ENCODE data around the gene ZNF385B.
A peak's percentile ranks its signal among the peaks of the same experiment; 100 is the strongest.
"Not testable (repeated sequence)": the region's sequence is repeated elsewhere in the genome, so short reads cannot be mapped to it uniquely, and the experiment has no call there.

ZNF385B gene

DNA sequence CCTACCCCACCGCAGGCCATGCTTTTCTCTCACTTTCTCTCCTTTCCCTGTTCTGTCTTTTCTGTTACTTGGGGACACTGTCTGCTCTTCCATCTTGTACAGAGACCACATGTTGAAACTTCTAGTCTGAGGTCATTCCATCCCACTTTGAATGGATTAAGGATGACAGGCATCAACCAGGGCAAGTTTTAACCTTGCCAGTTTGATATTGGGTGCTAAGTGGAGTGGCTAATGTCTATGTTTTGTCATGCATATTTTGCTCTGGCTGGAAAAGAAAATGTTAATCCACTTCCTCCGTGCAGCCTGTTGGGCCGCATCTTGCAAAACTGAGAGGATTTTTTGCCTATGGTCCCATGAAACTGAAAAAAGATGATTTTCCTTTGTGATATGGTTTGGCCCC lies 391.3 kb downstream of the ZNF385B start:
- no peak for ATAC-seq

DNA sequence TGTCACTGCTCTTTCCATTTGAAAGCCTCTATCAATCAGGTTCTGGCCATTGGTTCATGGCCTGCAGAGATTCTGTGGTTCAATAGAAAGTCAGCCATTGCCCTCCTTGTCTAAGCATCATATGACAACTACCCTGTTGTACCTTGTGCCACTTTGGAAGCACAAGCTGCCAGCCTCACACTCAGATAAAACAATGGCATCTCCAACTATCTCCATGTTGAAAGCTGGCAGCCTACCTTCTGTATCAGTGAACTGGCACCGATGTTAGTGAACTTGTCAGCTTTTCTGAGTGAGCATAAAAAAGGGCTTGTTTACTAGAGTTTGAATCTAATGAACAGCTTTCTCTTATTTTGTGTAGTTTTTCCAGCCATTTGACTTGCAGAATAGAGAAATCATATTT lies 393.5 kb downstream of the ZNF385B start:
- no peak for ATAC-seq

DNA sequence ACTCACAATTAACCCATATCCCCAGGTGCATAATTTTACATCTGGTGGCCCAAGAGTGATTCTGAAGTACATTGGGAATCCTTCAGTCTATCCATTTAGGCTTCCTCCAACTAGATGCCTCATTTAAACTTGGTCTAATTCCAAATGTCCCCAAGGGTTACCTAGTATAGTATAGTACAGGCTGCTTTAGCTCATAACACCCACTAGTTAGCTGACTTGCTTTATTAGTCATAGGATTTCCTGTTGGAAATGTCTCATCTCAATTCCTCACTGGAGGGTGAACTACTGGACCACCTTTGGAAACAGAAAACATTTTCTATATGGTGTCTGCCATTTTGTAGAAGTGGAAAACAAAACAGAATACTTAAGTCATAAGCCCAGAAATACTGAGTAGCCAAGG lies 394.3 kb downstream of the ZNF385B start:
- no peak for ATAC-seq

DNA sequence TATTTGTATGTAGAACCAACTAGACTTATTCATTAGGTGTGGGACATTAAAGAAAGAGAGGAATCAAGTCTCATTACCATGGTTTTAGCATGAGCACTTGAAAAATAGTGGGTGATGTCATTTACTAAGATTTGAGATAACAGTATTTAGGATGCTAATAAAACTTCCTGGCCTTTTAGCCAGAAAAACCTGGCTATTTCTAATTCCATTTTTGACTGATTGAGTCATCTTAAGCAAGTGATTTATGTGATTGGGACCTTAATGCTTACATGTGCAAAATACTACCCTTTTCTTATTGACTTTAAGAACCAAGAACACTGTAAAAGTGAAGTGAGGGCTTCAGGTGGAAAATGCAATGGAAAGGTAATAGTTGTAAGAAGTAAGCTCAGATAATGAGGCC lies 400.0 kb downstream of the ZNF385B start:
- ATAC-seq: no peak

DNA sequence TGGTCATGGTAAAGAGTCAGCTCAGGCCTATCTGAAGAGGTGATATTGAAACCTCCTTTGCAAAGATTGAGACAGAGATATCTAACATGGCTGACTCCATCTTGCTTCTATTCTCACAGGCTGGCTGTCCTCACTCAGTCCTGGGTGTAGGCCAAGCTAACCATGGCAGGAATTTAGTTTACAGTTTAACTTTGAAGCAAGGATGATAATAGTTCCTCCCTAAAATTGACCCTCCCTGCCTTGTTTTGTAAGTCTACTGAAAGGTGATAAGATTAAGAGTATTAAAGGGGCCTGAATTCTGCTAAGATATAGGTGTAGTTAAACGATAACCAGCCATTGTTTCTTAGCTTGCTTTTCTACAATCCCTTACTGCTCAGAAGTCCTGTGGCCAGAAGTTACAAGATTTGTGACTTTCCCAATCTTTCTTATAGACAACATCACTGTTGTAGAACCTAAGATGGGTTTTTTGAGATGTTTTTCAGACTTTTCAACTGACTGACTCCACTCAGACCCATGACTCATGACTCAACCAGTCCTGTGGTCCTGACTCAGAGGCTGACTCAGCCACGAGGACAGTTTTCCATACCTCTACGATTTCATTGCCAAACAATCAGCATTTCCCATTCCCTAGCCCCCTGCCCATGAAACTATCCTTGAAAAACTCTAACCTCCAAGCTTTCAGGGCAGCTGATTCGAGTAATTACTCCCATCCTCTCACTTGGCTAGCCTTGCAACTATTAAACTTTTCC lies 401.1 kb downstream of the ZNF385B start:
- ATAC-seq: peak; percentile 72 to 79

DNA sequence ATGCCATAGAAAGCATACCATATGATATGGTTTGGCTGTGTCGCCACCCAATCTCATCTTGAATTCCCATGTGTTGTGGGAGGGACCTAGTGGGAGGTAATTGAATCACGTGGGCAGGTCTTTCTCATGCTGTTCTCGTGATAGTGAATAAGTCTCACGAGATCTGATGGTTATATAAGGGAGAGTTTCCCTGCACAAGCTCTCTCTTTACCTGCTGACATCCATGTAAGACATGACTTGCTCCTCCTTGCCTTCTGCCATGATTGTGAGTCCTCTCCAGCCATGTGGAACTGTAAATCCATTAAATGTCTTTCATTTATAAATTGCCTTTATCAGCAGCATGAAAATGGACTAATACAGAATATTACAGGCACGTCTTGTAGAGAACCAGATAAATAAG lies 403.3 kb downstream of the ZNF385B start:
- not testable (repeated sequence) for ATAC-seq

DNA sequence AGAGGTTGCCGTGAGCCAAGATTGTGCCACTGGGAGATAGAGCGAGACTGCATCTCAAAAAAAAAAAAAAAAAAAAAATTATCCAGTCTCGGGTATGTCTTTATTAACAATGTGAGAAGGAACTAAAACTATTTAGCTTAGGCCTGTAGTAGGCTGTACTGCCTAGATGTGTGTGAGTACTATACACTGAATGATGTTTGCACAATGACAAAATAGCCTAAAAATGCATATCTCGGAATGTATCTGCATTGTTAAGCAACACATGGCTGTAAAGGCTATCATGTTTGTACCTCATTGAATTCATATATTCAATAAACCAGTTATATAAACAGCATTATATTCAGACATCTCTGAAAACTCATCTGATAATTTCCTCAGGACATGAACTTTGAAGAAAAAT lies 405.6 kb downstream of the ZNF385B start:
- ATAC-seq: no peak

DNA sequence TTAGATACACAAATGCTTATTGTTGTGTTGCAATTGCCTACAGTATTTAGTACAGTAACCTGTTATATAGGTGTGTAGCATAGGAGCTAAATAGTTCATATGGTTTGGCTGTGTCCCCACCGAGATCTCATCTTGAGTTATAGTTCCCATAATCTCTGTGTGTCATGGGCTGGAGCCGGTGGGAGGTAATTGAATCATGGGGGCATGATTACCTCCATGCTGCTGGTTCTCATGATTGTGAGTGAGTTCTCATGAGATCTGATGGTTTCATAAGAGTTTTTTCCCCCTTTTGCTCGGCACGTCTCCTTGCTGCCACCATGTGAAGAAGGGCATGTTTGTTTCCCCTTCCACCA lies 406.3 kb downstream of the ZNF385B start:
- no peak for ATAC-seq

DNA sequence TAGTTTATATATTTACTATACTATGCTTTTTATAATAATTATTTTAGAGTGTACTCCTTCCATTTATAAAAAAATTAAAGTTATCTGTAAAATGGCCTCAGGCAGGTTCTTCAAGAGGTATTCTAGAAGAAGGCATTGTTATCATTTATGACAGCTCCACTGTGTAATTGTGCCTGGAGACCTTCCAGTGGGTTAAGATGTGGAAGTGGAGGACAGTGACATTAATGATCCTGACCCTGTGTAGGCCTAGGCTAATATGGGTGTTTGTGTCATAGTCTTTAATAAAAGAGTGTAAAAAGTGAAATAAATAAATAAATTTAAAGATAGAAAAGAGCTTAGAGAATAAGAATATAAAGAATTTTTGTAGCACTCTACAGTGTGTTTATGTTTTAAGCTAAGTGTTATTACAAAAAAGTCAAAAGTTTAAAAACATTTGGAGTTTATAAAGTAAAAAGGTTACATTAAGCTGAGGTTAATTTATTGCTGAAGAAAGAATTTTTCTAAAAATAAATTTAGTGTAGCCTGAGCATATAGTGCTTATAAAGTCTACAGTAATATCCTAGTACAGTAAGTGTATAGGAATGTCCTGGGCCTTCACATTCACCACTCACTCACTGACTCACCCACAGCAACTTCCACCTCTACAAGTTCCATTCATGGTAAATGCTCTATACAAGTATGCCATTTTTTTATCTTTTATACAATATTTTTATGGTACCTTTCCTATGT lies 406.8 kb downstream of the ZNF385B start:
- no peak for ATAC-seq

DNA sequence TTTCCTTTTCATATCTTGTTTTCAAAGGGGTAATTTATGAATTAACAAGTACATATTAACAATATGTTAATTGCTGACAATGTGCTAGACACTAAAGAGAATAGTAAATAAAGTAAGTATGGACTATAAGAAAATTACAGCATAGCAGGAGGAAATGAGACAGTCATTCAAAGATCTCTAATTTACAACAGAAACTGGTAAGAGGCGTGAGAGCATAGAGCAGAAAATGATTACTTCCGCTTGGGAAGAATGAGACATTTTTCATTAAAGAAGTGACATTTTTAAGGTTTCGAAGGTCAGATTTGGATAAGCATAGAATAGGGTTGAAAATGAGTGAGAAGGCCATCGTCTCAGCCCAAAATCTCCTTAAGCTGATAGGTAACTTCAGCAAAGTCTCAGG lies 412.4 kb downstream of the ZNF385B start:
- no peak for ATAC-seq

DNA sequence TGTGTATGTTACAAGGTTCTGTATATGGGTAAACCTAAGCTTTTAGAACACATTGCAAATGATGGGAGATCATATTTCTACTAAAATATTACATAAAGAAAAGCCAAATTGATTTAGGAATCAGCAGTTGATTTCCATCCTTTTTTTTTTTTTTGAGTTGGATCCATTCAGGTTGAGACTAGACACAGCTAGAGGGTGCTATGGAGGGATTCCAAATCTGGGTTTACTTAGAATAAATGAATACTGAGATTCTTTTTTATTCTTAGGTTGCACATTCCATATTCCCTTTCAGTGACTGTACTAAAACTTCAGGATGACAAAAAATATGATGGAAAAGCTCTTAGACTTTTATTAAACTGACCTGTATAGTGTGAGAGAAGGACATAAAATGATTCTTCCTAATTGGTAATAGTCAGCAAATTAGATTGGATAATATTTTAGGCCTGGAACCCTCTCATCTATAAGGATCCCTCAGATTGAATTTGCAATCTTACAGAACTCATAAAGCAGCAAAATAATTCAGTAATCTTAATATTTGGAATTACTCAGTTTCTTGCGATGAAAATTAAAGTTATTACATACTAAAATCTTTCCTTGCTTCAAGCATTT lies 413.5 kb downstream of the ZNF385B start:
- no peak for ATAC-seq

DNA sequence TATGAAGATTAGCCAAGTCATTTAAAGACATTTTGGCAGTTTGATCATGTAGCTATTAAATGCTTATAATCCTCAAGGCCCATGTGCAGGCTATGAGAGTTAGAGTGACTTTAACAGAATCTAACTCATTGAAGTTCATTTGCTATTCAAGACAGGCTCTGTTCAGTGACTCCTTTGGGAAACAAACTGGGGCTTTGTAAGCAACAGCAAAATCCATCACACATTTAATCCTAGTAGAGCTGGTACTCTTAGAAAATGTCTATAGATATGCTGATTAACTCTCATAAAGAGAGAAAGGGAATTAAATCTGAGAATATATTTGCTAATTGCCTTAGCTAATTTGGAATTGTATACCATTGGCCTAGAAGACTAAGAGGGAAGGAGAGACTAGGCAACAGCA lies 414.0 kb downstream of the ZNF385B start:
- ATAC-seq: no peak

DNA sequence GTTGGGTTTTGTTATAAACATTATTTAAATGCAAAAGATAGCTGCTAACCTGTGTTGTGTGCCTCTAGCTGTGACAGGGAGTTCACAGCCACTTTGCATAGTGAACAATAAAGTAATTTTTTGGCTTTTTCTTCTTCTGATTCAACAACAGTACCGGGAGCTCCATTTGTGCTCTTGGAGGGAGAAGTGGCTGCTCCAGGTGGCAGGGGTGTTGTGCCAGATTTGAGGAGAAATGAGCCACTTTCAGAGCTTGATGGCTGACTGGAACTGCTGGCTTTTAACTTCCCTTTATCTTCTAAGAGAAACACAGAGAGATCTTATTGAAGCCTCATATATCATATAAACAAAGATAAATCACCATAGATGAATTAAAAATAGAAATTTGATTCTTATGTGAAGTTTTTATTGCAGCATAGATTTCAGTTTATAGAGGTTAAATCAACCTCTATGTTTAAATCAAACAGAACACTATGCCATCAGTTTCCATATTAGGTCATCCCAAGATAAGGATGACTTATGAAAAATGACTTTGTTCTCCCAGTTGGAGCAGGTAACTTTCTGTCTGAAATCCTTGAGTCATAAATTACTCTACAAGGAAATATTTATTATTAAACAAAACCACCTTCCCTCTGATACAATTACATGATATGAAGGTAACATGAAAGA lies 414.8 kb downstream of the ZNF385B start:
- no peak for ATAC-seq

DNA sequence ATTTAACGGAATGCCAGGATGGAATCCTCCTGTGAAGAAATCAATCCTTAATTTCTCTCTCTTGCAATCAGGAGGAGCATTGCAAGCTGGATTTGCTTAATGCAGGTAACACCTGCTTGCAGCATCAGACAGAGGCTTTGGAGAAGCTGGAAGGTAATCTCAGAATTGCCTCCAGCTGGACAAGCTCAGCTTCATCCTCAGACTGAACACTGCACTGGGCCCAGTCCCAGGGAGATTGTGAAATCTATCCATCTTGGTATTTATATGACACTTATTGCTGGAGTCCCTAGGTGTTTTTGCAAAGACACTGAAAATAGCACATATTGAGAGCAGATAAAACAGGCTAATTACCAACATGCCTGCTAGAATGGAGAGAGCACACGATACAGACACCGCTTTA lies 417.4 kb downstream of the ZNF385B start:
- no peak for ATAC-seq

DNA sequence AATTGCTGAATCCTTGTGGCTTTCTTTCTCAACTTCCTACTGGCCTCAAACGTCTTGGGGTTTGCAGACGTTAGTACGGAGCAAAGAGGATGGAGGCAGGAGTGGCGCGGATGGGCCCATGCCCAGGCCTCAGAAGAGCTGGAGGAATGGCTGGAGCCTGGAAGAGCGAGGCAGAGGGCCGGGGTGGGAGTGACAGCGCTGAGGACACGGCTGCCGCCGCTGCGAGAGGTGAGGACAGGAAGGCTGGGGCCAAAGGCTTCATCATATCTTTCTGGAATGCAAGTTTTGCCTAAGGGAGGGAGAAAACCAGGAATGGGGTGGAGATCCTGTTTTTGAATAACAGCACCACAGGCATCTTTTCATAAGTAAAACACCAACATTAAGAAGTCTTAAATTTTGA lies 418.2 kb downstream of the ZNF385B start:
- no peak for ATAC-seq

DNA sequence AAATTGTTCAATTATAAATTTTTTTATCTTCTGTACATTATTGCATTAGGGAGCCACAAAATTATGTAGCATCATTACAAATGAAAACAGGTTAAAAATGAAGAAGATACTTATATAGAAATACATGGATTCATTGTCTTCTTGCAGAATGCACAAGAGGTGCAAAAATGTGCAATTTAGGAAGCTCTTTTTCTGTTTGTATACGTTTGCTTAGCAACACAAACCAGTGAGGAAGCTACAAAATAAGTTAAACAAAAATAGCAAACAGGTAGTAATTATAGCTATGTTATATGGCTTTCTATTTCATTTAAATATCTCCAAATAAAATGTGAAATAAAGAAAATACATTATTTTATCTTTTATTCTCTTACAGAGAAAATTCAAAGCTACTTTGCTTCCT lies 419.2 kb downstream of the ZNF385B start:
- ATAC-seq: no peak

DNA sequence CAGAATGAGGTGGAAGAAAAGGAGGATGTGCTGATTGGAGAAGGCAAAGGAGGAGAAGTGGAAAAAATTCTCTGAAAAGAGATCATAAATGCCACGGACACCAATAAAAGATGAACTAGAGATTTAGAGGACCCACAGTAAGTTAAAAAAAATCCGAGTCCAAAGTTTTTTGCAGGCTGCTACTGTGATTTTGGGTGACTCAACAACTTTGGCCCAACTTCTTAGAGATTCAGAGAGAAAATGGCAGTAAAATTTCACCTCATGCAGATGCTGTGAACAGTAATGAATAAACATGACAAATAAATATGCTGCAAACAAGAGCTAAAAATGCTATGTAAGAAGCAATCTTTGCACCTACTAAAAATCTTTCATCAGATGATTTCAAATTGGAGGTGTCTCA lies 419.9 kb downstream of the ZNF385B start:
- no peak for ATAC-seq

DNA sequence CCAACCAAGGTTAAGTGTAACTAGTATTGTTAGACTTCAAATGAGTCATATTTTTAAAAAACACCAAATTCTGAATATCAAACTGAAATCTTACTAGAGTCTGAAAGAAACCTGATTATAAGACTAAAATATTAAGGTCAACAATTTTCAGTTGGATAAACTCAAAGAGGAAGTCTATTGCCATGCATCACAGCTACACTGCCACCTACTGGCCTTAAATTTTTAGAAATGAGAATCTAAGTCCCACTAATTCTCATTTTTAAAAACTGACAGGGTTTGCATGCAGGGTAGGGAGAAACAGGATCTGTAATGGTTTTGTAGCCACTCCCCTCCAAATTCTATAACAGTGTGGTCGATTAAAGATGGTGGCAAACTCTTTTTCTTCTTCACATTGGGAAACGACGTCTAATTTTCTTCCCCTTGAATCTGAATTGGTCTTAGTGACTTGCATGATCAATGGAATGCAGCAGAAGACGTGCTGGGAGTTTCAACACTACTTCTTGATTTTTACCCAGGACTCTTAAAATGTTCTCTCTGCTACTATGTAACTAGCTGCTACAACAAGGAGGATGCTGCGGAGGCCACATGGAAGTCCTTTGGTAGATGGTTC lies 420.7 kb downstream of the ZNF385B start:
- ATAC-seq: no peak

DNA sequence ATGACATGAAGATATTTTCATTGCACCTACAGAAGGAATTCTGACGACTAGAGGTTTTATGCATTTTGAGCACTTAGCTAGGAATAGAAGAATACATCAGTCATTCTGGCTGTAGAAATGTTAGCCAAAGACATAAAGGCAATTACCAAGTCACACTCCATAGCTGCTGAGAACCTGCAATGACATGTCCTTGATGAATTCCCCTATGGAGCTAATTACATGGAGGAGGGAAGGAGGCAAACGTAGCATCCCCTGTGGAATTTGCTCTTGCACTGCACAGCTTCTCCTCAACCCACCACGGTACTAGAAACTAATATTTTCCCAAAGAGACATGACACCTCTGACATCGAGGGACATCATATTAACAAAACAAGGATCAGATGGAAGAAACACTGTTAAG lies 422.8 kb downstream of the ZNF385B start:
- ATAC-seq: no peak

DNA sequence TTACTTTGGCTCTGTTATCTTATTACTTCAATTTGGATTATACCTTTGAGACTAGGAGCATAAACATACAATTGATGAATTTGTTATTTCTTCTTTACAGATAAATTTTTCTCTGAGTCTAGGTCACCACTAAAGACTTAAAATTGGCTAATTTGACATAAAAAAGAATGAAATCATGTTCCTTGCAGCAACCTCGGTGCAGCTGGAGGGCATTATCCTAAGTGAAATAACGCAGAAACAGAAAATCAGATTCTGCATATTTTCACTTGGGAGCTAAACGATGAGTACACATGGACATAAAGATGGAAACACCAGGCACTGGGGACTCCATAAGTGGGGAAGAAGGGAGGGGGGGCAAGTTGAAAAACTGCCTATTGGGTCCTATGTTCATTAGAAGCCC lies 424.0 kb downstream of the ZNF385B start:
- ATAC-seq: no peak

DNA sequence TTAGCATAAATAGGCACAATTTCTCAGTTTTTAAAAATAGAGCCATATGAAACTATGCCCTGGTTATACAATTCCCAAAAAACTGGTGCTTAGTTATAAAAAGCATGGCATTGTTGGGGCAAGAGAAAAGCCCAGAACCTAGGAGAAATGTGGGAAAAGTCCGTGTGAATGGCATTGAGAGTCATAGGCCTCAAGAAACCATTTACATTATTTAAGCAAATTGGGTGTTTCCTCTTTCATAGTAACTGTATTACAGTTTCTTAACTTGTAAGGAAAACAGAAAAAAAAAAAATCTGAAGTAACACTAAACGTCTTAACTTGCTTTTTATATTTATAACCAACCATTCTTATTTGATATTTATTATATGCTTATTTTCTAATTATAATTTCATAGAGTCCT lies 425.8 kb downstream of the ZNF385B start:
- no peak for ATAC-seq

DNA sequence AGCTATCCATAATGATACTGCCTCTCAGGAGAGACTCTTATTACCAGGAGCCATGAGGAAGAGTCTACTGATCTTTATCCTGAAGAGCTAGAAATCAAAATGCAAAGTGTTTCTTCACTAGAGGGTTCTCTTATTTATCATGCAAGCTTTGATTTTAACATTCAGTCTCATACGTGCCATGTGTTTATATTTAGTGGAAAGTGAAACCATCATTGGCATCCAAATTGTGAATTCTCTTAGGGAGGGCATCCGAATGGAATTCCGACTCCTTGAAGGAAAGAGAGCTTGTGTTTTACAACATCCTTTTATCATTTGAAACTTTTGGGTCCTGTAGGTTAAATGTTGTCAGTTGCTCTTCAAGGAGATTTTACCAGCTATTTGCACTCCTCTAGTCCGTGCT lies 426.4 kb downstream of the ZNF385B start:
- no peak for ATAC-seq

DNA sequence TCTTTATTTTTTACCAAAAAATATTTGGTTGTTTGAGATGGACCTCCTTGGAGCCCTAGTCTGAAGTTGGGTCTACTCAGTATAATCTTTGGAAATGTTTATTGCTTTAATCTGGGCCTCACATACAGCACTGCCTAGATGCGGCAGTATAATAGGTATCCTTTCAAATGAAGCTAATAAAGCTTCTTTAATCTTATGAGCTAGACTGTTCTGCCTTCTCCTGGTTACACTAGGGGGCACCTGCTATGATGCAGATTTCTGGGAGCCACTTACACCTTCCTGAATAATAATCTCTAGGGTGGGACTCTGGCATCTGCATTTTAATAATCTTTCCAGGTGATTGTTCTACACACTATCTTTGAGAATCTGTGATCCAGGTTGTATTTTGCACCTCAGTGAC lies 427.1 kb downstream of the ZNF385B start:
- no peak for ATAC-seq
